ENCODE data around the gene RCOR3.
A peak's percentile ranks its signal among the peaks of the same experiment; 100 is the strongest.

Gene RCOR3

GRCh38 chr1:211326140-211326527 lies 67.0 kb downstream of the RCOR3 start:
- no peak for DNase-seq

- peak; percentile 56 for DNase-seq
These were observed 67.6 kb downstream of the RCOR3 start, which contains the start of gene TRAF5 for GRCh38 chr1:211326528-211327345. TRAF5 (plus strand) TSS chr1:211326833; CDS start chr1:211353240, 26,407 bp downstream.

- peak; percentile 33 for DNase-seq
These were observed 68.3 kb downstream of the RCOR3 start for GRCh38 chr1:211327346-211327921.

- DNase-seq, result no peak
These were observed 69.0 kb downstream of the RCOR3 start for GRCh38 chr1:211328084-211328694.

GRCh38 chr1:211328866-211329475 lies 69.8 kb downstream of the RCOR3 start:
- no peak for DNase-seq

GRCh38 chr1:211329764-211330201 lies 70.6 kb downstream of the RCOR3 start:
- DNase-seq, result no peak

- DNase-seq, result no peak
These were observed 71.2 kb downstream of the RCOR3 start for GRCh38 chr1:211330282-211330936.

- DNase-seq, result no peak
These were observed 72.0 kb downstream of the RCOR3 start for GRCh38 chr1:211331011-211331709.

GRCh38 chr1:211332036-211332616 lies 73.0 kb downstream of the RCOR3 start:
- no peak for DNase-seq

GRCh38 chr1:211332830-211333229 lies 73.7 kb downstream of the RCOR3 start:
- DNase-seq, result no peak

GRCh38 chr1:211333906-211334305 lies 74.7 kb downstream of the RCOR3 start:
- no peak for DNase-seq

- DNase-seq, result no peak
These were observed 75.8 kb downstream of the RCOR3 start for GRCh38 chr1:211334986-211335385.

- peak; percentile 39 for DNase-seq
These were observed 76.5 kb downstream of the RCOR3 start for GRCh38 chr1:211335522-211336157.

GRCh38 chr1:211336161-211336560 lies 77.0 kb downstream of the RCOR3 start:
- DNase-seq, result no peak

GRCh38 chr1:211336775-211337174 lies 77.6 kb downstream of the RCOR3 start:
- no peak for DNase-seq

GRCh38 chr1:211337430-211338223 lies 78.5 kb downstream of the RCOR3 start:
- DNase-seq, result no peak

GRCh38 chr1:211338224-211338620 lies 79.1 kb downstream of the RCOR3 start:
- DNase-seq, result no peak

GRCh38 chr1:211339631-211340041 lies 80.5 kb downstream of the RCOR3 start:
- DNase-seq, result no peak

- no peak for DNase-seq
These were observed 81.7 kb downstream of the RCOR3 start for GRCh38 chr1:211340622-211341507.
